PC-9 (cell line): ENCODE results near the gene ERC2.

Source experiments
- EZH2 ChIP-seq: fragments of 200-600 bp; sonication (generic); IDR thresholded peaks from 2 replicates; pipeline ENCODE4 v1.8.0; 2017; ENCODE audit warnings: antibody characterized with exemption, low read depth
- TF ChIP-seq, protein P1 (sequence below): fragments of 200-600 bp; sonication (generic); conservative IDR thresholded peaks from 2 replicates; pipeline ENCODE4 v1.6.1; 2017; ENCODE audit warnings: mixed run types, antibody characterized with exemption, mild to moderate bottlenecking, moderate library complexity

DNA sequence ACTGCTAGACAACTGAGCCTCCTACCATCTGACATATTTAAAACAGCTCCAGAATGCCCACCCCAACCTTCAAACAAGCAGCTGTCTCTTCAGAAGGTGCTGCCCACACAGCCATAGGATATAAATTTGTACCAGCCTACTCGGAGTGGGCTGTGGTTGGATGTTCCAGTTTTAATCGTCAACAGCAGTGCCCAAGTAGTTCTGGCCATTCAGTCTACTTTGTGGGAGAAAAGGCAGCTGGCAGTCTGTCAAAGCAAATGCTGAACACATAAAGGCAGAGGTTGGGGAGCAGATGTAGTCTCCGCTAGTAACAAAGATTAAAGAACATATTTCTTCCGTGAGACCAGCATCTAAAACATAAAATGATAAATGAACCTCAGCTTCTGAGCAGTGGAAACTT lies 15.9 kb upstream of the ERC2 start:
- TF ChIP-seq, protein P1, sequence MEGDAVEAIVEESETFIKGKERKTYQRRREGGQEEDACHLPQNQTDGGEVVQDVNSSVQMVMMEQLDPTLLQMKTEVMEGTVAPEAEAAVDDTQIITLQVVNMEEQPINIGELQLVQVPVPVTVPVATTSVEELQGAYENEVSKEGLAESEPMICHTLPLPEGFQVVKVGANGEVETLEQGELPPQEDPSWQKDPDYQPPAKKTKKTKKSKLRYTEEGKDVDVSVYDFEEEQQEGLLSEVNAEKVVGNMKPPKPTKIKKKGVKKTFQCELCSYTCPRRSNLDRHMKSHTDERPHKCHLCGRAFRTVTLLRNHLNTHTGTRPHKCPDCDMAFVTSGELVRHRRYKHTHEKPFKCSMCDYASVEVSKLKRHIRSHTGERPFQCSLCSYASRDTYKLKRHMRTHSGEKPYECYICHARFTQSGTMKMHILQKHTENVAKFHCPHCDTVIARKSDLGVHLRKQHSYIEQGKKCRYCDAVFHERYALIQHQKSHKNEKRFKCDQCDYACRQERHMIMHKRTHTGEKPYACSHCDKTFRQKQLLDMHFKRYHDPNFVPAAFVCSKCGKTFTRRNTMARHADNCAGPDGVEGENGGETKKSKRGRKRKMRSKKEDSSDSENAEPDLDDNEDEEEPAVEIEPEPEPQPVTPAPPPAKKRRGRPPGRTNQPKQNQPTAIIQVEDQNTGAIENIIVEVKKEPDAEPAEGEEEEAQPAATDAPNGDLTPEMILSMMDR = no peak
- TF ChIP-seq EZH2 = no peak
